ENCODE results near the gene CBY1.
A peak's percentile ranks its signal among the peaks of the same experiment; 100 is the strongest.

The CBY1 gene

GRCh38 chr22:38694940-38695339, 38.5 kb downstream of the CBY1 start:
- H3K4me1 ChIP-seq (ENCODE audit: insufficient read depth, low read length, poor library complexity, severe bottlenecking): peaks cover 62% of the 10 kb centered on the region
- no peaks in the 10 kb centered on the region for H3K9me2 ChIP-seq (replicated peaks; ENCODE audit: low read depth, low read length)
- TF ChIP-seq CTCF (conservative IDR thresholded peaks at IDR 0.05; ENCODE audit: low read length) (no peak), EZH2phosphoT487 (IDR thresholded peaks at IDR 0.05; ENCODE audit: borderline replicate concordance) (no peak)
- peak overlapping the region; percentile 99 for H3K4me2 ChIP-seq (ENCODE audit: low read depth, low read length, poor library complexity, severe bottlenecking)
- H3K27me3 ChIP-seq (ENCODE audit: insufficient read depth, low read length, poor library complexity, severe bottlenecking): no peaks in the 10 kb centered on the region
- no peak overlapping the region for H3K9ac ChIP-seq (ENCODE audit: low read depth, low read length, poor library complexity, severe bottlenecking)
- no peak overlapping the region for H2AFZ ChIP-seq (ENCODE audit: low read length)
- peak overlapping the region; percentile 40 for H3K4me3 ChIP-seq (ENCODE audit: low read length, poor library complexity, severe bottlenecking)
- H3K9me3 ChIP-seq (ENCODE audit: insufficient read depth, low read depth, low read length): no peaks in the 10 kb centered on the region
- H3K79me2 ChIP-seq (ENCODE audit: insufficient read depth, low read length): peaks cover 79% of the 10 kb centered on the region
- H3F3A ChIP-seq (ENCODE audit: low read depth): no peaks in the 10 kb centered on the region
- H4K20me1 ChIP-seq (ENCODE audit: insufficient read depth, low read length, poor library complexity, severe bottlenecking): peaks cover 22% of the 10 kb centered on the region
- no peaks in the 10 kb centered on the region for H3K36me3 ChIP-seq (ENCODE audit: insufficient read depth, low read length)

- Histone ChIP-seq H3K4me3 (ENCODE audit: low read length, poor library complexity, severe bottlenecking) (peak overlapping the region; percentile 94), H4K20me1 (ENCODE audit: insufficient read depth, low read length, poor library complexity, severe bottlenecking) (peaks cover 26% of the 10 kb centered on the region), H3K27me3 (ENCODE audit: insufficient read depth, low read length, poor library complexity, severe bottlenecking) (no peaks in the 10 kb centered on the region), H3F3A (ENCODE audit: low read depth) (no peaks in the 10 kb centered on the region), H3K9me3 (ENCODE audit: insufficient read depth, low read depth, low read length) (no peaks in the 10 kb centered on the region), H3K79me2 (ENCODE audit: insufficient read depth, low read length) (peaks cover 81% of the 10 kb centered on the region), H2AFZ (ENCODE audit: low read length) (no peak overlapping the region), H3K9ac (ENCODE audit: low read depth, low read length, poor library complexity, severe bottlenecking) (peak overlapping the region; percentile 97), H3K4me1 (ENCODE audit: insufficient read depth, low read length, poor library complexity, severe bottlenecking) (peaks cover 70% of the 10 kb centered on the region), H3K4me2 (ENCODE audit: low read depth, low read length, poor library complexity, severe bottlenecking) (peak overlapping the region; percentile 99), H3K9me2 (replicated peaks; ENCODE audit: low read depth, low read length) (no peaks in the 10 kb centered on the region), H3K36me3 (ENCODE audit: insufficient read depth, low read length) (no peaks in the 10 kb centered on the region)
- no peak for TF ChIP-seq EZH2phosphoT487 (IDR thresholded peaks at IDR 0.05; ENCODE audit: borderline replicate concordance)
- no peak for TF ChIP-seq CTCF (conservative IDR thresholded peaks at IDR 0.05; ENCODE audit: low read length)
Observed at GRCh38 chr22:38696606-38697424, 40.4 kb downstream of the CBY1 start.

- Histone ChIP-seq H3K4me1 (ENCODE audit: insufficient read depth, low read length, poor library complexity, severe bottlenecking) (peaks cover 70% of the 10 kb centered on the region), H2AFZ (ENCODE audit: low read length) (no peak overlapping the region), H4K20me1 (ENCODE audit: insufficient read depth, low read length, poor library complexity, severe bottlenecking) (peaks cover 22% of the 10 kb centered on the region), H3K9me3 (ENCODE audit: insufficient read depth, low read depth, low read length) (no peaks in the 10 kb centered on the region), H3K9ac (ENCODE audit: low read depth, low read length, poor library complexity, severe bottlenecking) (peak overlapping the region; percentile 97), H3K9me2 (replicated peaks; ENCODE audit: low read depth, low read length) (no peaks in the 10 kb centered on the region), H3K4me3 (ENCODE audit: low read length, poor library complexity, severe bottlenecking) (peak overlapping the region; percentile 94), H3K36me3 (ENCODE audit: insufficient read depth, low read length) (no peaks in the 10 kb centered on the region), H3F3A (ENCODE audit: low read depth) (no peaks in the 10 kb centered on the region), H3K79me2 (ENCODE audit: insufficient read depth, low read length) (peaks cover 77% of the 10 kb centered on the region), H3K27me3 (ENCODE audit: insufficient read depth, low read length, poor library complexity, severe bottlenecking) (no peaks in the 10 kb centered on the region), H3K4me2 (ENCODE audit: low read depth, low read length, poor library complexity, severe bottlenecking) (peak overlapping the region; percentile 99)
- TF ChIP-seq CTCF (conservative IDR thresholded peaks at IDR 0.05; ENCODE audit: low read length) (no peak), EZH2phosphoT487 (IDR thresholded peaks at IDR 0.05; ENCODE audit: borderline replicate concordance) (no peak)
Observed at GRCh38 chr22:38697425-38698089, 41.1 kb downstream of the CBY1 start.
